ENCODE results near the gene ANKRD36C.
"Not testable (repeated sequence)": the region's sequence is repeated elsewhere in the genome, so short reads cannot be mapped to it uniquely, and the experiment has no call there.

Gene ANKRD36C

DNA sequence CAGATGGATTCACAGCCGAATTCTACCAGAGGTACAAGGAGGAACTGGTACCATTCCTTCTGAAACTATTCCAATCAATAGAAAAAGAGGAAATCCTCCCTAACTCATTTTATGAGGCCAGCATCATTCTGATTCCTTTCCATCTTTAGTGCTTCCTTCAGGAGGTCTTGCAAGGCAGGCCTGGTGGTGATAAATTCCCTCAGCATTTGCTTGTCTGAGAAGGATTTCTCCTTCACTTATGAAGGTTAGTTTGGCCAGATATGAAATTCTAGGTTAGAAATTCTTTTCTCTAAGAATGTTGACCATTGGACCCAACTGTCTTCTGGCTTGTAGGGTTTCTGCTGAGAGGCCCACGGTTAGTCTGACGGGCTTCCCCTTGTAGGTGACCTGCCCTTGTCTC, 167.4 kb downstream of the ANKRD36C start:
- H3K56ac ChIP-seq (ENCODE audit: low read length); H3K4me2 ChIP-seq (ENCODE audit: low read length); DNase-seq; H3K36me3 ChIP-seq (ENCODE audit: control insufficient read depth, insufficient read depth, low read length); H3K27me3 ChIP-seq (ENCODE audit: insufficient read depth, low read length, poor library complexity); H3K27ac ChIP-seq (ENCODE audit: low read depth, low read length); H3K4ac ChIP-seq (ENCODE audit: low read depth, low read length); H3K9ac ChIP-seq (ENCODE audit: low read length); H3K79me1 ChIP-seq (ENCODE audit: low read length); H3K4me1 ChIP-seq (ENCODE audit: control insufficient read depth, low read depth, low read length); H2BK120ac ChIP-seq (ENCODE audit: low read depth, low read length); H2BK5ac ChIP-seq (ENCODE audit: low read length); H3K4me3 ChIP-seq (ENCODE audit: low read length); H2AK5ac ChIP-seq (ENCODE audit: low read length); H4K5ac ChIP-seq (ENCODE audit: low read length); H2BK15ac ChIP-seq (replicated peaks; ENCODE audit: low read depth); H4K8ac ChIP-seq (ENCODE audit: low read depth, low read length); H3K23ac ChIP-seq (ENCODE audit: low read length); H3K18ac ChIP-seq (ENCODE audit: low read length); H3K79me2 ChIP-seq (ENCODE audit: control insufficient read depth, insufficient read depth, low read length): not testable (repeated sequence)
- WGBS (ENCODE audit: extremely low coverage, insufficient coverage, low lambda C conversion rate): no CpG with 5 or more reads among the region's 3 CpGs

DNA sequence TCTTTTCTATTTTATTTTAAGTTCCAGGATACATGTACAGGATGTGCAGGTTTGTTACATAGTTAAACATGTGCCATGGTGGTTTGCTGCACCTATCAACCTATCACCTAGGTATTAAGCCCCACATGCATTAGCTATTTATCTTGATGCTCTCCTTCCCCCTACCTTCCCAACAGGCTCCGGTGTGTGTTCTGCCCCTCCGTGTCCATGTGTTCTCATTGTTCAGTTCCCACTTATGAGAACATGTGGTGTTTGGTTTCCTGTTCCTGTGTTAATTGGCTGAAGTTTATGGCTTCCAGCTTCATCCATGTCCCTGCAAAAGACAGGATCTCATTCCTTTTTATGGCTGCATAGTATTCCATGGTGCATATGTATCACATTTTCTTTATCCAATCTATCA, 174.1 kb downstream of the ANKRD36C start:
- H3K27ac ChIP-seq (ENCODE audit: low read depth, low read length); H2BK120ac ChIP-seq (ENCODE audit: low read depth, low read length); H3K79me2 ChIP-seq (ENCODE audit: control insufficient read depth, insufficient read depth, low read length); H3K4me2 ChIP-seq (ENCODE audit: low read length); H4K8ac ChIP-seq (ENCODE audit: low read depth, low read length); DNase-seq; H3K23ac ChIP-seq (ENCODE audit: low read length); H3K4me3 ChIP-seq (ENCODE audit: low read length); H3K79me1 ChIP-seq (ENCODE audit: low read length); H3K56ac ChIP-seq (ENCODE audit: low read length); H3K4ac ChIP-seq (ENCODE audit: low read depth, low read length); H2BK5ac ChIP-seq (ENCODE audit: low read length); H3K9ac ChIP-seq (ENCODE audit: low read length); H2BK15ac ChIP-seq (replicated peaks; ENCODE audit: low read depth); H2AK5ac ChIP-seq (ENCODE audit: low read length); H3K27me3 ChIP-seq (ENCODE audit: insufficient read depth, low read length, poor library complexity); H4K5ac ChIP-seq (ENCODE audit: low read length); H3K18ac ChIP-seq (ENCODE audit: low read length); H3K4me1 ChIP-seq (ENCODE audit: control insufficient read depth, low read depth, low read length); H3K36me3 ChIP-seq (ENCODE audit: control insufficient read depth, insufficient read depth, low read length): not testable (repeated sequence)
- no CpG with 5 or more reads among the region's 2 CpGs for WGBS (ENCODE audit: extremely low coverage, insufficient coverage, low lambda C conversion rate)

DNA sequence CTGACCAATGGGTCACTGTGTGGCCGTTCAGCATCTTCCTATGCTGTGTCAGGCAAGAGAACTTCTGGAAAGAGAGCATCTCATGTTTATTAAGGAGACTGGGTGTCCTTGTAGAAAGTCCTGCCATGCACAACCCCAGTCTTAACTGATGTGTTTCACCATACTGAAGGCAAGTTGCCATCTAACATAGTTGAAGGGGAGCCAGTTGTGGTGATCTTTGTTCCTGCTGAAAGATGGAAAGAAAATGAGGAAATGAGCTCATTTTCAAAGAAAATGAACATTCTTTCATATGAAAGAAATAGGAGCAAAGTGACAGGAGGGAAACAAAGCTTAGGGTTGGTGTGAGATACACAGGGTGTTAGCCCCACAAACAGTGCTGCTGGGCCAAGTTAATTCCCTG, 178.3 kb downstream of the ANKRD36C start:
- H3K4me1 ChIP-seq (ENCODE audit: control insufficient read depth, low read depth, low read length); H3K9ac ChIP-seq (ENCODE audit: low read length); H3K18ac ChIP-seq (ENCODE audit: low read length); H3K4ac ChIP-seq (ENCODE audit: low read depth, low read length); H4K8ac ChIP-seq (ENCODE audit: low read depth, low read length); H2AK5ac ChIP-seq (ENCODE audit: low read length); H3K79me2 ChIP-seq (ENCODE audit: control insufficient read depth, insufficient read depth, low read length); H3K4me3 ChIP-seq (ENCODE audit: low read length); H4K5ac ChIP-seq (ENCODE audit: low read length); H3K79me1 ChIP-seq (ENCODE audit: low read length); H3K23ac ChIP-seq (ENCODE audit: low read length); DNase-seq; H2BK120ac ChIP-seq (ENCODE audit: low read depth, low read length); H3K56ac ChIP-seq (ENCODE audit: low read length); H2BK5ac ChIP-seq (ENCODE audit: low read length); H3K36me3 ChIP-seq (ENCODE audit: control insufficient read depth, insufficient read depth, low read length); H3K27ac ChIP-seq (ENCODE audit: low read depth, low read length); H3K4me2 ChIP-seq (ENCODE audit: low read length); H3K27me3 ChIP-seq (ENCODE audit: insufficient read depth, low read length, poor library complexity); H2BK15ac ChIP-seq (replicated peaks; ENCODE audit: low read depth): not testable (repeated sequence)
- no CpG with 5 or more reads among the region's 1 CpG for WGBS (ENCODE audit: extremely low coverage, insufficient coverage, low lambda C conversion rate)

DNA sequence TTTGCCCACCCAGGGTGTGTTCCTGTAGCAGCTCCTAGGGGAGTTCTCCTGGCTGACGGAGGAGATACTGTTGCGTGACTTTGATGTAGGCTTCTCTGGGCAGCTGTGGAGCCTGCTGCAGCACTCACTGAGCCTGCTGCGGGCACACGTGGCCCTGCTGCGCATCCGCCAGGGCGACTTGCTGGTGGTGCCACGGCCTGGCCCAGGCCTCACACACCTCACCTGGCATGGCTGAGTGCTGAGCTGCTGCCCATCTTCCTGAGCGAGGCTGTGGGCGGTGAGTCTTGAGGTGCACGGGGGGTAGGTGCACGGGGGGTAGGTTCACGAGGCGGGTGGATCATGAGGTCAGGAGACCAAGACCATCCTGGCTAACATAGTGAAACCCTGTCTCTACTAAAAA, 191.7 kb downstream of the ANKRD36C start:
- Histone ChIP-seq H4K8ac (ENCODE audit: low read depth, low read length) (no peak overlapping the region), H2BK120ac (ENCODE audit: low read depth, low read length) (no peak overlapping the region), H2BK5ac (ENCODE audit: low read length) (no peak overlapping the region), H3K4me3 (ENCODE audit: low read length) (no peak overlapping the region), H3K27ac (ENCODE audit: low read depth, low read length) (no peak overlapping the region), H3K79me1 (ENCODE audit: low read length) (no peaks in the 10 kb centered on the region), H3K79me2 (ENCODE audit: control insufficient read depth, insufficient read depth, low read length) (no peaks in the 10 kb centered on the region), H3K9ac (ENCODE audit: low read length) (no peak overlapping the region), H3K23ac (ENCODE audit: low read length) (no peak overlapping the region), H3K4me2 (ENCODE audit: low read length) (no peak overlapping the region), H4K5ac (ENCODE audit: low read length) (no peak overlapping the region), H2BK15ac (replicated peaks; ENCODE audit: low read depth) (no peak overlapping the region), H3K4ac (ENCODE audit: low read depth, low read length) (no peak overlapping the region), H3K36me3 (ENCODE audit: control insufficient read depth, insufficient read depth, low read length) (no peaks in the 10 kb centered on the region), H2AK5ac (ENCODE audit: low read length) (no peak overlapping the region), H3K4me1 (ENCODE audit: control insufficient read depth, low read depth, low read length) (no peaks in the 10 kb centered on the region), H3K18ac (ENCODE audit: low read length) (no peak overlapping the region), H3K27me3 (ENCODE audit: insufficient read depth, low read length, poor library complexity) (no peaks in the 10 kb centered on the region), H3K56ac (ENCODE audit: low read length) (no peak overlapping the region)
- WGBS (ENCODE audit: extremely low coverage, insufficient coverage, low lambda C conversion rate): no CpG with 5 or more reads among the region's 14 CpGs
- no peak for DNase-seq

DNA sequence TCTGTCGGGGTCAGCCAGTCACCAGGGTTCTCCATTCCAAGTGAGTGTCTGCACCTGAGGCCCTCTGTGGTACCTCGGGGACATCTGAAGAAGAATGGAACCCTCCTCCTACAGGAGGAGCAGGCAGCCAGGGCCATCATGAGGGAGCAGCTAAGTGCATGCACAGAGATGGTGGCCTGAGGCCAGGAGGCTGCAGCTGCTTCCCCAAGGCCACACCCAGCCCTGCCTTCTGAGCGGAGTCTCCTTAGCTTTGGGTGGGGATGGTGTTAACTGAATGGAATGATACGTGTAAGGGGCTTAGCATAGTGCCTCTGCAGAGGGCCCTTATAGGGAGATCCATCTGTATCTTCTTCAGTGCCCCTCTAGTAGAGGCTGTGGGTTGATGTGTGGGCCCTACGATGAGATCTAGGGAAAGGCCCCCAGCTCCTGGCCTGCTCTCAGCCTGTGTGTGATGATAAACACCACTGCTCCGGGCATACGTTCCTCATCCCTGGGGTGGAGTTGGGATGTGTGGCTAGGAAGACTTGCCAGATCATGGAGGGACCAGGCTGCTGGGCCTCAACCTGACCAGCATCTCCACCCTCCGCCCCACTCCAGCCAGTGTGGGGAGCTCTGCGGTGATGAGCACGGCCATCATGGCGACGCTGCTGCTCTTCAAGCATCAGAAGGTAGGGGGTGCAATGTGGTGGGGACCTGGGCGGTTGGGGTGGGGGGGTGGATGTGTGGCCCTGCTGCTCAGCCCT, 192.3 kb downstream of the ANKRD36C start:
- H3K36me3 ChIP-seq (ENCODE audit: control insufficient read depth, insufficient read depth, low read length); DNase-seq; H3K27ac ChIP-seq (ENCODE audit: low read depth, low read length); H2AK5ac ChIP-seq (ENCODE audit: low read length); H3K4me3 ChIP-seq (ENCODE audit: low read length); H3K4ac ChIP-seq (ENCODE audit: low read depth, low read length); H3K4me1 ChIP-seq (ENCODE audit: control insufficient read depth, low read depth, low read length); H3K4me2 ChIP-seq (ENCODE audit: low read length); H3K56ac ChIP-seq (ENCODE audit: low read length); H3K79me2 ChIP-seq (ENCODE audit: control insufficient read depth, insufficient read depth, low read length); H3K18ac ChIP-seq (ENCODE audit: low read length); H4K8ac ChIP-seq (ENCODE audit: low read depth, low read length); H4K5ac ChIP-seq (ENCODE audit: low read length); H3K23ac ChIP-seq (ENCODE audit: low read length); H3K9ac ChIP-seq (ENCODE audit: low read length); H3K79me1 ChIP-seq (ENCODE audit: low read length); H2BK5ac ChIP-seq (ENCODE audit: low read length); H2BK120ac ChIP-seq (ENCODE audit: low read depth, low read length); H3K27me3 ChIP-seq (ENCODE audit: insufficient read depth, low read length, poor library complexity); H2BK15ac ChIP-seq (replicated peaks; ENCODE audit: low read depth): not testable (repeated sequence)
- WGBS (ENCODE audit: extremely low coverage, insufficient coverage, low lambda C conversion rate): no CpG with 5 or more reads among the region's 13 CpGs

All from mesendoderm (in vitro differentiated cells).